Measurements from ENCODE around the gene PHACTR1.

GRCh38 chr6:12714022-12714421 lies 2.5 kb upstream of the PHACTR1 start:
- TF ChIP-seq CTCF (IDR thresholded peaks at IDR 0.05), result no peak
- TF ChIP-seq POLR2A (IDR thresholded peaks at IDR 0.05), result no peak
